ENCODE measurements around the gene ATXN1. TPM values are rescaled to one million over a fixed set of nuclear protein-coding genes. Genes with fewer than 3 reads are reported as not detected.

Gene ATXN1
- total RNA-seq, 4 donors from 2014 or later = 21.0 to 102 (median 51.1) TPM

- H3K27ac ChIP-seq = peak overlapping the region; percentile 36 to 66
- peaks cover 0 to 6% of the 10 kb centered on the region in 2 donors for H3K4me1 ChIP-seq
Measured at GRCh38 chr6:16420715-16421461, 340.4 kb downstream of the ATXN1 start.

GRCh38 chr6:16420337-16420714, 340.9 kb downstream of the ATXN1 start:
- intact Hi-C loops (cut with DNase I; ENCODE audit: low total_unique reads) = no loop called here
- Histone ChIP-seq H3K4me3 (no peak overlapping the region), H3K27me3 (no peaks in the 10 kb centered on the region), H3K9me3 (no peaks in the 10 kb centered on the region), H3K27ac (peak overlapping the region; percentile 36 to 66), H3K4me1 (peaks cover 0 to 6% of the 10 kb centered on the region in 2 donors), H3K36me3 (no peaks in the 10 kb centered on the region)
- TF ChIP-seq POLR2A (IDR thresholded peaks at IDR 0.05) = no peak
- TF ChIP-seq, protein P1, sequence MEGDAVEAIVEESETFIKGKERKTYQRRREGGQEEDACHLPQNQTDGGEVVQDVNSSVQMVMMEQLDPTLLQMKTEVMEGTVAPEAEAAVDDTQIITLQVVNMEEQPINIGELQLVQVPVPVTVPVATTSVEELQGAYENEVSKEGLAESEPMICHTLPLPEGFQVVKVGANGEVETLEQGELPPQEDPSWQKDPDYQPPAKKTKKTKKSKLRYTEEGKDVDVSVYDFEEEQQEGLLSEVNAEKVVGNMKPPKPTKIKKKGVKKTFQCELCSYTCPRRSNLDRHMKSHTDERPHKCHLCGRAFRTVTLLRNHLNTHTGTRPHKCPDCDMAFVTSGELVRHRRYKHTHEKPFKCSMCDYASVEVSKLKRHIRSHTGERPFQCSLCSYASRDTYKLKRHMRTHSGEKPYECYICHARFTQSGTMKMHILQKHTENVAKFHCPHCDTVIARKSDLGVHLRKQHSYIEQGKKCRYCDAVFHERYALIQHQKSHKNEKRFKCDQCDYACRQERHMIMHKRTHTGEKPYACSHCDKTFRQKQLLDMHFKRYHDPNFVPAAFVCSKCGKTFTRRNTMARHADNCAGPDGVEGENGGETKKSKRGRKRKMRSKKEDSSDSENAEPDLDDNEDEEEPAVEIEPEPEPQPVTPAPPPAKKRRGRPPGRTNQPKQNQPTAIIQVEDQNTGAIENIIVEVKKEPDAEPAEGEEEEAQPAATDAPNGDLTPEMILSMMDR (IDR thresholded peaks at IDR 0.05) = no peak
- DNase-seq = no peak

More at GRCh38 chr6:16420715-16421461, 340.4 kb downstream of the ATXN1 start:
- no peaks in the 10 kb centered on the region for H3K27me3 ChIP-seq
- intact Hi-C loops (cut with DNase I; ENCODE audit: low total_unique reads) = no loop called here
- no peak overlapping the region for H3K4me3 ChIP-seq
- DNase-seq = no peak
- TF ChIP-seq POLR2A (IDR thresholded peaks at IDR 0.05) = no peak
- TF ChIP-seq, protein P1 (IDR thresholded peaks at IDR 0.05) = no peak
- H3K9me3 ChIP-seq = no peaks in the 10 kb centered on the region
- no peaks in the 10 kb centered on the region for H3K36me3 ChIP-seq

DNA sequence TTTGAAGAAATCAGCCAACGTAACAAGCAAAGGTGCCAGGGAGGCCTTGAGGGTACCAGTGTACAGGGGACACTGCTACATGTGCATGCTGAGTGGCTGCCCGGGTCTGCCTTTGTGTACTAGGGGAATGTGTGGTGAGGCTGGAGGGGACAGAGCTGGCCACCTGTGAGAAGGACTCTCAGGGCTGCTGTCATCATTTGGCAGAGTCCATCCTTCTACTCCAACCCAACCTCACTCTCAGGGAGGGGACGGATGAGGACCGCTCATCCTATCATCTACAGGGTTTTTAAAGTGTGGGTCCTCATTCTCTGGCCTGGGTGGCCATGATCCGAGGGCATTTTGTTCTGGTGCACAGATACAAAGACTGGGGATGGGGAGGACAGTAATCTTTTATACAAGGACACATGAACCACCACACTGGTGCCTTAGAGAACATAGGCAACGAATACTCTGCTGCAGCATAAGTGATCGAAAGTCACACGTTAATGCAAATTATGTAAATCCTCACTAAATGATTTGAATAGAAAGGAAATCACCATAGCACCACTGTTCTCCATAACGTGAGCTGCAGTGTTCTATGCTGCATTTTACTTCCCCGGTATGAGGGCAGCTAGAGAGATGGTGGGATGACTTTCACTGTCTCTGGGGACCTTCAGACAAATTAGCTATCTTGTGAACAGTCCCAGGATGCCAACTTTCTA, 341.5 kb downstream of the ATXN1 start:
- H3K27me3 ChIP-seq = no peaks in the 10 kb centered on the region
- TF ChIP-seq, protein P1 (IDR thresholded peaks at IDR 0.05) = no peak
- TF ChIP-seq POLR2A (IDR thresholded peaks at IDR 0.05) = no peak
- peak overlapping the region; percentile 36 to 66 for H3K27ac ChIP-seq
- no peak overlapping the region for H3K4me3 ChIP-seq
- no peaks in the 10 kb centered on the region for H3K9me3 ChIP-seq
- no peak for DNase-seq
- H3K36me3 ChIP-seq = no peaks in the 10 kb centered on the region
- peaks cover 0 to 6% of the 10 kb centered on the region in 2 donors for H3K4me1 ChIP-seq
- intact Hi-C loops (cut with DNase I; ENCODE audit: low total_unique reads) = no loop called here

DNA sequence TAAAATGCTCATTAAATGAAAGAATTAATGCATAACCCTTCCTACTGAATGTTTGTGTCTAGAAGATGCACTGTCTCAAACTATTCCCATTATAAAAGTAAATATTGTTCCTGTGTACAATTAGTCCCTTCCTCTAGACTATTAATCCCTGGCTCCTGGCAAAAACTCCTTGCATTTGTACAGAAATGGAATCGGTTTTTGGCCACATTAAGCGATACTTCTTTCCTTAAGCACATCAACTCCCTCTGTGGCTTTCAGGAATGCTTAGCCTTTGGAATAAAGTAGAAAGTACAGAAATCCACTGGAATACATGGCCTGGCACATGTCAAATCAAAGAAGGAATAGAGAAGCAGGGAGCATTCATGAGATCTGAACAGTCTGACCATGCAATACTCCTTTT, 343.1 kb downstream of the ATXN1 start:
- Histone ChIP-seq H3K4me1 (peaks cover 0 to 6% of the 10 kb centered on the region in 2 donors), H3K27ac (no peak overlapping the region), H3K27me3 (no peaks in the 10 kb centered on the region), H3K36me3 (no peaks in the 10 kb centered on the region), H3K9me3 (no peaks in the 10 kb centered on the region), H3K4me3 (no peak overlapping the region)
- intact Hi-C loops (cut with DNase I; ENCODE audit: low total_unique reads) = no loop called here
- TF ChIP-seq, protein P1 (IDR thresholded peaks at IDR 0.05) = no peak
- no peak for TF ChIP-seq POLR2A (IDR thresholded peaks at IDR 0.05)
- no peak for DNase-seq

DNA sequence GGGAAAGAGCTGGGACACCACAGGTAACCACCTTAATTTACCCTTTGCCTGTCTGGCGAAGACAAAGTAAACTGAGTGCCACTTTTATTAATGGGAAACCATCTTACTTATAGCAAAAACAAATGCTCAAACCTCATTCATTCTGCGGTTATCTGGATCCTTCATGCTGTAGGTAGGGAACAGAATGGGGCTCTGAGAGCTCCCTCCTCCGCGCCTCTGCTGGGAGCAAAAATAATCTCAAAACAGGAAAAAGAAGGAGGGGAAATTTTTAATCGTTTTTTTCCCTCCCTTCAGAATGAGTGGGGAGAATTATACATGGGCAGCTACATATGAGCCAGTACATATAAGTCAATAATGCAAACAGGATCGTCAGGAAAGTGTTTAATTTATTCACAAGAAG, 345.6 kb downstream of the ATXN1 start:
- Histone ChIP-seq H3K27me3 (no peaks in the 10 kb centered on the region), H3K36me3 (no peaks in the 10 kb centered on the region), H3K9me3 (no peaks in the 10 kb centered on the region), H3K4me3 (no peak overlapping the region), H3K27ac (no peak overlapping the region), H3K4me1 (no peaks in the 10 kb centered on the region)
- no peak for DNase-seq
- intact Hi-C loops (cut with DNase I; ENCODE audit: low total_unique reads) = no loop called here
- TF ChIP-seq POLR2A (IDR thresholded peaks at IDR 0.05) = no peak
- TF ChIP-seq, protein P1 (IDR thresholded peaks at IDR 0.05) = no peak
